Keratinocyte (primary cell): Measurements from ENCODE around the gene ELOVL6. TPM values are rescaled to one million over a fixed set of nuclear protein-coding genes. Genes with fewer than 3 reads are reported as not detected.

Experiments
- DNase-seq: peaks from one replicate; pipeline ENCODE4 v3.0.0-alpha.2; 2011; ENCODE audit warnings: low read depth, missing footprints, low spot score
- FAIRE-seq: peaks from 2 replicates; lab custom pipeline; 2011; peaks lifted over from hg19 to GRCh38; lab: Jason Lieb, UNC
- H2AFZ ChIP-seq: 2 replicates; pipeline ENCODE4 v1.6.0; 2012; ENCODE audit warnings: low read length, control low read depth, inconsistent platforms; ENCODE audit not compliant: control insufficient read depth
- H3K27ac ChIP-seq: 2 replicates; pipeline ENCODE4 v1.5.1; 2011; ENCODE audit warnings: low read length; ENCODE audit not compliant: control insufficient read depth, insufficient read depth
- H3K27me3 ChIP-seq: 3 replicates; pipeline ENCODE4 v1.6.0; 2011; ENCODE audit warnings: low read length; ENCODE audit not compliant: control insufficient read depth, insufficient read depth; ENCODE audit errors: extremely low read depth
- H3K36me3 ChIP-seq, 2 experiments: 2 replicates in 1 of 2; 3 replicates in 1 of 2; pipeline ENCODE4 v1.5.1; 2011; ENCODE audit warnings: low read length in 2 of 2, mild to moderate bottlenecking in 1 of 2; ENCODE audit not compliant: control insufficient read depth in 2 of 2, insufficient read depth in 2 of 2; ENCODE audit errors: extremely low read depth in 1 of 2
- H3K4me1 ChIP-seq: 3 replicates; pipeline ENCODE4 v1.5.1; 2011; ENCODE audit warnings: low read length; ENCODE audit not compliant: control insufficient read depth, insufficient read depth; ENCODE audit errors: extremely low read depth
- H3K4me2 ChIP-seq: 3 replicates; pipeline ENCODE4 v1.6.0; 2011; ENCODE audit warnings: low read depth, low read length; ENCODE audit not compliant: control insufficient read depth, insufficient read depth; ENCODE audit errors: extremely low read depth
- H3K4me3 ChIP-seq, 3 experiments: fragments of 200-600 bp in 1 of 3; sonication (generic) in 1 of 3; 2 replicates in 2 of 3; 3 replicates in 1 of 3; pipeline ENCODE4 v1.5.1; 2011 to 2016; ENCODE audit warnings: low read length in 3 of 3, mild to moderate bottlenecking in 3 of 3, control low read depth in 2 of 3, inconsistent platforms in 1 of 3, low read depth in 1 of 3, mixed read lengths in 1 of 3, mixed run types in 1 of 3, moderate library complexity in 1 of 3; ENCODE audit not compliant: control insufficient read depth in 2 of 3, insufficient read depth in 2 of 3; ENCODE audit errors: extremely low read depth in 1 of 3
- H3K79me2 ChIP-seq: 2 replicates; pipeline ENCODE4 v1.6.0; 2012; ENCODE audit warnings: low read length; ENCODE audit not compliant: control insufficient read depth, insufficient read depth
- H3K9ac ChIP-seq: 3 replicates; pipeline ENCODE4 v1.6.0; 2011; ENCODE audit warnings: low read length; ENCODE audit not compliant: control insufficient read depth, insufficient read depth; ENCODE audit errors: extremely low read depth
- H3K9me1 ChIP-seq: 3 replicates; pipeline ENCODE4 v1.6.0; 2011; ENCODE audit warnings: low read length; ENCODE audit not compliant: control insufficient read depth, insufficient read depth; ENCODE audit errors: extremely low read depth
- H3K9me3 ChIP-seq: 2 replicates; pipeline ENCODE4 v1.5.1; 2012; ENCODE audit warnings: low read depth, low read length; ENCODE audit not compliant: control insufficient read depth
- H4K20me1 ChIP-seq: 3 replicates; pipeline ENCODE4 v1.6.0; 2011; ENCODE audit warnings: low read length; ENCODE audit not compliant: control insufficient read depth, insufficient read depth; ENCODE audit errors: extremely low read depth
- EZH2 ChIP-seq: IDR thresholded peaks from one replicate; pipeline ENCODE4 v1.6.1; 2012; ENCODE audit warnings: inconsistent platforms, mild to moderate bottlenecking, low read length, moderate library complexity
- dilution Hi-C: fragments of 300-500 bp; cut with MboI; formaldehyde crosslinking; loops from one replicate; pipeline ENCODE4 v1.7.0; 2020; ENCODE audit warnings: low sequenced_read_pairs; ENCODE audit not compliant: extremely low pct_ligation_motif_present
- polyA plus RNA-seq, 5 experiments: library from polyadenylated mRNA; depleted of rRNA in 3 of 5; stranded (reverse) in 3 of 5; stranded (forward) in 1 of 5; unstranded in 1 of 5; fragments of >200 nt; gene quantifications; 1 replicate in 1 of 5; 2 replicates in 3 of 5; 3 replicates in 1 of 5; pipeline versions ENCODE4 v1.2.1 to v1.2.3, GENCODE V29; 2011 to 2012; ENCODE audit warnings: missing spikeins in 2 of 5, low read depth in 1 of 5, low replicate concordance in 1 of 5
- TF ChIP-seq, protein P1 (sequence below), 3 experiments: IDR thresholded peaks in 1 of 3; conservative IDR thresholded peaks in 1 of 3; optimal IDR thresholded peaks in 1 of 3; 2 replicates in 2 of 3; 3 replicates in 1 of 3; pipeline versions ENCODE3 to v1.5.1; 2011; ENCODE audit warnings: low read length in 3 of 3, mild to moderate bottlenecking in 3 of 3, moderate library complexity in 2 of 3, control low read depth in 1 of 3, inconsistent platforms in 1 of 3; ENCODE audit not compliant: insufficient read depth in 2 of 3; ENCODE audit errors: extremely low read depth in 1 of 3

Gene ELOVL6
- polyA plus RNA-seq, 1 donor (not counting 4 experiments of a cell fraction or from before 2014, with no cell fraction given): 65.9 TPM

DNA sequence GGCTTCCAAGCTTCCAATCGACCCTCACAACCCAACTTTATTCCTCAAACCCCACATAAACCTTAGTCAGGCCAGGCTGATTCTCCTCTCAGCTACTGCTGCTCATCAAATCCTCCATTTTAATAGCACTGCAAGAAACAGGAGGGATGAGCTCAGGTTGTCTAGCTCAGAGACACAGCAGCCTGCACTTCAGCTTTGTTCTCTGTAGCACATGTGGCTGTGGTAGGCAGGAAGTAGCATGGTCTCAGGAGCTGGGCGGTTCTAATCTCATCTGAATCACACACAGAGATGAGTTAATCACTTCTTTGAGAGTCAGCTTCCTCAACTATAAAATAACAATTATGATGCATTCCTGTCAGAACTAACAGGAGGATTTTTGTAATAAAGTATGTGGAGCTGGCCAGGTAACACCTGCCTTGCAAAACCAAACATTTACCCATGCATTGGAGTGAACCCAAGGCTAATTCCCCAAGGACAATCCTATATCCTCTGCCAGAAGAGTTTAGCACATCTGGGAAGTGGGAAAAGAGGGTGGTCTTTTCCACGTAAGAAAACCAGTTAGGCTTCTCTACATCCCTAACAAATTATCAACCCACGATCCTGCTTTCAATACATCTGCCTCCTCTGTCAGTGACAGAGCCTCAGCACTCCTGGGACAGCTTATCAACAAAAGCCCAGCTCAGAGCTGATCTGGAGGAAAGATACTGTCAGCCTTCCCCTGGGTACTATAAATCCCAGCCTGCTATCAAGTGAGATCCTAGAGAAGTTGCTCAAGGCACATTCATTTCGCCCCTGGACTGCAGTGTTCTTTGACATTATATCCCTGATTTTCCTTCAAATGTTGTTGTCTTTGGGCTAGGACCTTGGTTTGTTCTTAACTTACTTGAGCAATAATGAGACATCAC lies 32.8 kb downstream of the ELOVL6 start:
- dilution Hi-C loops: no loop called here
- H3K4me1 ChIP-seq: peaks cover 39% of the 10 kb centered on the region
- H4K20me1 ChIP-seq: no peaks in the 10 kb centered on the region
- H3K9me3 ChIP-seq: no peaks in the 10 kb centered on the region
- DNase-seq (peak; percentile 49), FAIRE-seq (peak; percentile 98)
- H3K4me3 ChIP-seq: no peak overlapping the region
- no peaks in the 10 kb centered on the region for H3K9me1 ChIP-seq
- H3K27ac ChIP-seq: peak overlapping the region; percentile 74
- peak overlapping the region; percentile 59 for H3K4me2 ChIP-seq
- peak overlapping the region; percentile 18 for H3K9ac ChIP-seq
- H3K36me3 ChIP-seq: peaks cover 0 to 1% of the 10 kb centered on the region in 2 experiments
- peaks cover 20% of the 10 kb centered on the region for H3K79me2 ChIP-seq
- H2AFZ ChIP-seq: no peak overlapping the region
- no peaks in the 10 kb centered on the region for H3K27me3 ChIP-seq
- no peak for TF ChIP-seq EZH2
- TF ChIP-seq, protein P1, sequence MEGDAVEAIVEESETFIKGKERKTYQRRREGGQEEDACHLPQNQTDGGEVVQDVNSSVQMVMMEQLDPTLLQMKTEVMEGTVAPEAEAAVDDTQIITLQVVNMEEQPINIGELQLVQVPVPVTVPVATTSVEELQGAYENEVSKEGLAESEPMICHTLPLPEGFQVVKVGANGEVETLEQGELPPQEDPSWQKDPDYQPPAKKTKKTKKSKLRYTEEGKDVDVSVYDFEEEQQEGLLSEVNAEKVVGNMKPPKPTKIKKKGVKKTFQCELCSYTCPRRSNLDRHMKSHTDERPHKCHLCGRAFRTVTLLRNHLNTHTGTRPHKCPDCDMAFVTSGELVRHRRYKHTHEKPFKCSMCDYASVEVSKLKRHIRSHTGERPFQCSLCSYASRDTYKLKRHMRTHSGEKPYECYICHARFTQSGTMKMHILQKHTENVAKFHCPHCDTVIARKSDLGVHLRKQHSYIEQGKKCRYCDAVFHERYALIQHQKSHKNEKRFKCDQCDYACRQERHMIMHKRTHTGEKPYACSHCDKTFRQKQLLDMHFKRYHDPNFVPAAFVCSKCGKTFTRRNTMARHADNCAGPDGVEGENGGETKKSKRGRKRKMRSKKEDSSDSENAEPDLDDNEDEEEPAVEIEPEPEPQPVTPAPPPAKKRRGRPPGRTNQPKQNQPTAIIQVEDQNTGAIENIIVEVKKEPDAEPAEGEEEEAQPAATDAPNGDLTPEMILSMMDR (optimal IDR thresholded peaks at IDR 0.05 in 1 of 3, IDR thresholded peaks at IDR 0.05 in 1 of 3, conservative IDR thresholded peaks at IDR 0.05 in 1 of 3; ENCODE audit: extremely low read depth in 1 of 3, insufficient read depth in 2 of 3, low read length in 3 of 3): no peak

DNA sequence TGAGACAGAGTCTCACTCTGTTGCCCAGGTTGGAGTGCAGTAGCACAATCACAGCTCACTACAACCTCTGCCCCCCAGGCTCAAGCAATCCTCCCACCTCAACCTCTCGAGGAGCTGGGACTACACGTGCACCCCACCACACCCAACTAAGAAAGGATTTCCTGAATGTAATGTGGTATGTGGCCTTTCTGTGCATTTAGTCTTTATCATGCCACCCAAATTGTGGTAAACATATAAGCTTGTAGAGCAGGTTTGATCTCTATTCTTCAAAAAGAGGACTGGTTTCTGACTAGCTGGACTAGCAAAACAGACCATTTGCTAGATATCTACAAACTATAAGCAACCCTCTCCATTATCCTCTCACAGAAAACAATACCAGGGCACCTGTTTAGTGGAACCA lies 33.6 kb downstream of the ELOVL6 start:
- TF ChIP-seq EZH2: no peak
- TF ChIP-seq, protein P1 (optimal IDR thresholded peaks at IDR 0.05 in 1 of 3, IDR thresholded peaks at IDR 0.05 in 1 of 3, conservative IDR thresholded peaks at IDR 0.05 in 1 of 3; ENCODE audit: extremely low read depth in 1 of 3, insufficient read depth in 2 of 3, low read length in 3 of 3): no peak
- no peak for DNase-seq
- no peaks in the 10 kb centered on the region for H3K9me3 ChIP-seq
- no peaks in the 10 kb centered on the region for H3K27me3 ChIP-seq
- no peak for FAIRE-seq
- no peak overlapping the region for H3K4me3 ChIP-seq
- peak overlapping the region; percentile 14 for H3K9ac ChIP-seq
- H2AFZ ChIP-seq: no peak overlapping the region
- peaks cover 39% of the 10 kb centered on the region for H3K4me1 ChIP-seq
- H3K4me2 ChIP-seq: peak overlapping the region; percentile 2
- H3K27ac ChIP-seq: peak overlapping the region; percentile 74
- H4K20me1 ChIP-seq: no peaks in the 10 kb centered on the region
- peaks cover 0 to 1% of the 10 kb centered on the region in 2 experiments for H3K36me3 ChIP-seq
- peaks cover 27% of the 10 kb centered on the region for H3K79me2 ChIP-seq
- H3K9me1 ChIP-seq: no peaks in the 10 kb centered on the region
- dilution Hi-C loops: no loop called here
